CD4-positive, alpha-beta T cell treated with Interleukin-17A for 1 hour (primary cell): ENCODE measurements around the gene RASSF7.

Experiments used
- DNase-seq: peaks from one replicate; pipeline ENCODE4 v3.0.0-alpha.2; 2020

RASSF7 gene

DNA sequence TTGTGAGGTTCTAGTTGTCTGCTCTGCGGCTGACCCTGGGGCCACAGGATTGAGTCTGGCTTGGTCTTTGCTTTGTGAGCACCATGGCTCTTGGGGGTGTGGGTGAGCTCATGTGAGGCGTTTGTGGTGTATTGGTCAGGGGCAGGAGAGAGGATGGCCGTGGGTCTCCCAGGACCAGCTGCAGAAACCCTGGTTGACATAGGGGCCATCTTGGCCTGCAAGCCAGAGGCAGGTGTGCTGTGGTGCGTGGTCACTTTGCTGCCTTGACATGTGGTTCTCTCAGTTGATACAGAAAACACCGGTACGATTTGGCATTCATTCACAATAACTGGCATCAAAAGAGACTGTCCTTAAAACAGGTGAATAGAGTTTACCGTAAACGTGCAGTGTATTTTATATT, 26.8 kb downstream of the RASSF7 start:
- DNase-seq, result no peak

DNA sequence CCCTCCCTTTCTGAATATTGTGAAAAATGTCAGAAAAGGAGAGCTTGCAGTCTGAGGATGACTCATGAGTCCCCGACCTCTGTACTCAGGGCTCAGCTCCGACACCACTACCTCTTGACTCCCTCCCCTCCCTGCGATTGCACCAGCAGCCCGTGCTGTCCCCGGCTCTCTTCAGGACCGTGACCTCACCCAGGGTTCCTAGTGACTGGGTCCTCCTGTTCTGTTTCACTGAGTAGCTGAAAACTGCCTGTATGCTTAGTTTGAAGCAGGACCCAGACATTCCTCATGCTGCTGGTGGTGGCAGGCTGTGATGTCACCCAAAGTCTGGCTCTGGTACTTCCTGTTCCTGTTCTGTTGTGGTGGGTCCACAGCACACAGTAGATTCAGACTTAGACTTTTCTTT, 27.2 kb downstream of the RASSF7 start:
- peak; percentile 76 for DNase-seq

GRCh38 chr11:589798-590197, 29.0 kb downstream of the RASSF7 start:
- no peak for DNase-seq

GRCh38 chr11:590997-591396, 30.2 kb downstream of the RASSF7 start:
- no peak for DNase-seq

DNA sequence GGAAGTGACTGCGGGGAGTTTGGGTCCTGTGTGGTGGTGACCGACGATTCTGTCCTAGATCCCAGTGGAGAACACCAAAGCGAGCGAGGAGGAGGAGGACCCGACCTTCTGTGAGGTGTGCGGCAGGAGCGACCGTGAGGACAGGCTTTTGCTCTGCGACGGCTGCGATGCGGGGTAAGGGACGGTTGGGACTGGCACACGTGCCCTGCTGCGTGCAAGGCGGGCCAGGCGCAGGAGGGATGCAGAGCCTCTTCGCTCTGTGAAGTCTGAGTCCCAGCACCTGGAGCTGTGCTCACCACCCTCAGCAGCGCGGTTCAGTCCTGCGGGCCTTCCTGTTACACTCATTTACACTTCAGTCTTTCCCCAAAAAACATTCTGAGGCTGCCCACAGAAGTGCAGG, 31.7 kb downstream of the RASSF7 start:
- no peak for DNase-seq

DNA sequence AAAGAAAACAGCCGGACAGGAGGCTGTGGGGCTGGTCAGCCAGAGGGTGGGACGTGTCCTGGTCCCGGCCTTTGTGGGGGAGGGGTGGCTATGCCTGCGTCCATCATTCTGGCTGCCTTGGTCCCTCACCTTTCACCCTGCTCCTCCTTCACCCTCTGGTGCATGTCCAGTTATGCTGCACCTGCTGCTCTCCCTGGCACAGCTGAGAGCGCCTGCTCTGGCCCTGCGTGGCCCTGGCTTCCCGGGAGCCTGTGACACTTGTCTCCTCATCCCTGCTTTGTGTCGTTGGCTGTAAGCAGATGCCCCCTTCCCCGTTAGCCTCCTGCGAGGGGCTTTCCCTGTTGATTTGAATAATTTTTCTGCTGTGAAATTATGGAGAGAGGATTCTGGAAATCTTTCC, 32.1 kb downstream of the RASSF7 start:
- DNase-seq, result no peak

DNA sequence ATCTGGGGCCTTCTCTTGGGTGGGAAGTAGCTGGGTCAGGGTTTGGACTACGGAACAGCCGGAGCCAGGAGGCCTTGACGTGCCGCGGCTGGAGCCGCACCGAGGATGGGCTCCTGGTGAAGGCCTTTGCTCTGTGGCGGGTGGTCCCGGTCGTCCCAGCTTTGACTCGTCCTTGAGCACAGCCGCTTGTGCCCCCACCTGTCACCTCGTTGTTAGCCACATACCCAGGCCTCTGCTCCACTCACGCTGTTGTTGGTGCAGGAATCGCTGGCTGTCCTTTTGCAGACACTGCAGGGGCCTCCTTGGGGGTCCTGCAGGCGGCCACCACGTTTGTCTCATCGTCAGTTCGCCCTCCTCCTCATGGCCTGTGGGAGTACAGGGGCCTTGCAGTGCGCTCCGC, 32.6 kb downstream of the RASSF7 start:
- no peak for DNase-seq

DNA sequence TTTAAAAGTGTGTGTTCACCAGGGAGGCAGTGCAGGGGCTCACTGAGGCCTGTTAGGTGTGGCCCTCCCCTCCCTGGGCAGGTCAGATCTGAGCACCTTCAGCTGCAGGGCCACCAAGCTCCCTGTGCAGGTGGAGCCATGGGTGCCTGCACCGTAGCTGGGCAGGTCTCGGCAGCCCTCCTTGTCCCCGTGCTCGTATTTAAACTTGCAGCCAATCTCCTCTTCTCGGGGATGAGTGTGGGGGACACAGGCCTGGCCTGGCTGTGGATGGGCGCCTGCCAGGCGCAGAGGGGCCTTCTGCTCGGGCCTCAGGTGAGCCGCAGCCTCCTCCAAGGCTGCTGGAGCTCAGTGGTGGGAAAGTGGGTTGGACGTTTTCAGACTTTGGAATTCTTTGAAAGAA, 34.6 kb downstream of the RASSF7 start:
- DNase-seq, result no peak

DNA sequence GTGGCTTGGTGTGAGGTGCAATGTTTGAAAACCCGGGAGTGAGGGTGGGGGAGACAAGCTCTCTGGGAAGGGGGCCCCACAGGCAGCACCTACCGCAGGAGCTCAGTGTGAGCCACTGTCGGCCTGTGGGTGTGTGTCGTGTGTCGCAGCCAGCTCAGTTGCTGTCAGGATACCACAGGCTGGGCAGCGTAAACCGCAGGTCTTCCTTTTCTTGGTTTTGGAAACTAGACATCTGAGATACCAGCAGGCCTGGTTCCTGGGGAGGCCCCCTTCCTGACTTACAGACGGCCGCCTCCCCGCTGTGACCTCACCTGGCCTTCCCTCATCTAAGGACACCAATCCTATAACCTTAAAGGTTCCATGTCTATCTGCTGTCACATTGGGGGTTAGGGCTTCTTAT, 35.6 kb downstream of the RASSF7 start:
- DNase-seq, result peak; percentile 5

DNA sequence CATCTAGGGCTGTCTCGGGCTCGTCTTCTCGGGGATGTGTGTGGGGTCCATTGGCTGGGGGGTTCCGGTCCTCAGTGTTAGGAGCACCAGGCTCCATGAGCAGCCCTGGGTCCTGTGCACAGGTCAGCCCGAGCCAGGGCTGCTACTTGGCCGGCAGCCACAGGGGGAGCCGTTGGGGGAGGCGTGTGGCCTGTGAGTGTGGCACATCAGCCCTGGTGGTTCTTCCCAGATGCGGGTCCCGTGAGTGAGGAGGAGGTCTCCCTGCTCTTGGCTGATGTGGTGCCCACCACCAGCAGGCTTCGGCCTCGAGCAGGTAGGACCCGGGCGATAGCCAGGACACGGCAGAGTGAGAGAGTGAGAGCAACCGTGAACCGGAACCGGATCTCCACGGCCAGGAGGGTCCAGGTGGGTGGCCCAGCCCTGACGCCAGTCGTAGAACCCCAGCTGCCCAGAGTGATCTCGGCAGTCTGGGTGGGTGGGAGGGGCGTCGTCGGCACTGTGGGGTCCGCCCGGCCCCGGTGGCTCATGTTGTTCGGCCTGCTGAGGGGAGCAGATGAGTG, 36.5 kb downstream of the RASSF7 start:
- DNase-seq, result no peak

- no peak for DNase-seq
Measured at GRCh38 chr11:598005-598680, 37.4 kb downstream of the RASSF7 start.

DNA sequence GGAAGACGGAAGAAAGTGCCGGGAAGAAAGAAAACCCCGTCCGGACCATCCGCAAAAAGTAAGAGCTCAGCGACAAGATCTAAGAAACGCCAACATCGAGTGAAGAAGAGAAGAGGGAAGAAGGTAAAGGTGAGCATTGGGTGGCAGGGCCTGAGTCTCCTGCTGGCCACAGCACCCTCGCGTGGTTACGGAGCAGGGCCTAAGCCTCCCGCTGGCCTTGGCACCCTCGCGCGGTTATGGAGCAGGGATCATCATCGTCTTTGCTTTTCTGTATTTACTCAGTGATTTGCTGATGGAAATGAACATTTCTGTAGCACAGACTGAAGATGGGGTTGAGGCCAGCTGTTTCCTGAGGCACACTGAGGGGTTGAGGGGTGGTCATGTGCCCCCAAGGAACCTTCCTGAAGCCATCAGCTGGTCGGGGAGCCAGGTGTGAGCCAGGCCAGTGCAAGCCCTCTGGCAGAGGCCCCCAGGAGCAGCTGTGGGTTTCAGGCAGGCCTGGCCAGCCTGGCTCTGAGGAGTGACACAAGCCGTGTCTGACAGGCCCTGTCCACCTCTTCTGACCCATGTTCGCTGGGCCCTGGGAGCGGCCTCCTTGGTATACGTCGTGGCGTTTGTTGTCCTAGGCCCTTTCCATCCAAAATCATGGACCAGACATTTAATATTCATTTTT, 40.9 kb downstream of the RASSF7 start:
- no peak for DNase-seq

GRCh38 chr11:603154-603553, 42.4 kb downstream of the RASSF7 start:
- no peak for DNase-seq

- DNase-seq, result no peak
Measured at GRCh38 chr11:605286-606129, 44.7 kb downstream of the RASSF7 start.

GRCh38 chr11:606245-606644, 45.5 kb downstream of the RASSF7 start:
- DNase-seq, result no peak

DNA sequence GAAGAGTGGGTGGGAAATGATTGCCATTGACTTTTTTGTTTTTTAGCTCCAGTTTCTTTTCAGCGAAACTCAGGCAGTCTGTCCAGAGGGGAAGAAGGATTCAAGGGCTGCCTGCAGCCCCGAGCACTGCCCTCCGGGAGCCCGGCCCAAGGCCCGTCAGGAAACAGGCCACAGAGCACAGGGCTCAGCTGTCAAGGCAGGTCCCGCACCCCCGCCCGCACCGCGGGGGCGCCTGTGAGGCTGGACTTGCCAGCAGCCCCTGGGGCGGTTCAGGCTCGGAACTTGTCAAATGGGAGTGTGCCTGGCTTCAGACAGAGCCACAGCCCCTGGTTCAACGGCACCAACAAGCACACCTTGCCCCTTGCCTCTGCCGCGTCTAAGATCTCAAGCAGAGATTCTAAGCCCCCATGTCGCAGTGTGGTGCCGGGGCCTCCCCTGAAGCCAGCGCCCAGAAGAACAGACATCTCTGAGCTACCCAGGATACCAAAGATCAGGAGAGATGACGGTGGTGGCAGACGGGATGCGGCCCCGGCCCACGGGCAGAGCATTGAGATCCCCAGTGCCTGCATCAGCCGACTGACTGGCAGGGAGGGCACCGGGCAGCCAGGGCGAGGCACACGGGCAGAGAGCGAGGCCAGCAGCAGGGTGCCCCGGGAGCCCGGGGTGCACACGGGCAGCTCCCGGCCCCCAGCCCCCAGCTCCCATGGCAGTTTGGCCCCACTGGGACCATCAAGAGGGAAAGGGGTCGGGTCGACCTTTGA, 46.4 kb downstream of the RASSF7 start:
- no peak for DNase-seq

DNA sequence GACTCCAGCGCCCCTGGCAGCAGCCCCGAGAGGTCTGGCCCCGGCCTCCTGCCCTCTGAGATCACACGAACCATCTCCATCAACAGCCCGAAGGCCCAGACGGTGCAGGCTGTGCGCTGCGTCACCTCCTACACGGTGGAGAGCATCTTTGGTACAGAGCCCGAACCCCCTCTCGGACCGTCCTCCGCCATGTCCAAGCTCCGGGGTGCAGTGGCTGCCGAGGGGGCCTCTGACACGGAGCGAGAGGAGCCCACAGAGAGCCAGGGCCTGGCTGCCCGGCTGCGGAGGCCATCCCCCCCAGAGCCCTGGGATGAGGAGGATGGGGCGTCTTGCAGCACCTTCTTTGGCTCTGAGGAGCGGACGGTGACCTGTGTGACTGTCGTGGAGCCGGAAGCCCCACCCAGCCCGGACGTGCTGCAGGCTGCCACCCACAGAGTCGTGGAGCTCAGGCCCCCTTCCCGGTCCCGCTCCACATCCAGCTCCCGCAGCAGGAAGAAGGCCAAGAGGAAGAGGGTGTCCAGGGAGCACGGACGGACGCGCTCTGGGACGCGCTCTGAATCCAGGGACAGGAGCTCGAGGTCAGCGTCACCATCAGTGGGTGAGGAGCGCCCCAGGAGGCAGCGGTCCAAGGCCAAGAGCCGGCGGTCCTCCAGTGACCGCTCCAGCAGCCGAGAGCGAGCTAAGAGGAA, 47.3 kb downstream of the RASSF7 start:
- no peak for DNase-seq

DNA sequence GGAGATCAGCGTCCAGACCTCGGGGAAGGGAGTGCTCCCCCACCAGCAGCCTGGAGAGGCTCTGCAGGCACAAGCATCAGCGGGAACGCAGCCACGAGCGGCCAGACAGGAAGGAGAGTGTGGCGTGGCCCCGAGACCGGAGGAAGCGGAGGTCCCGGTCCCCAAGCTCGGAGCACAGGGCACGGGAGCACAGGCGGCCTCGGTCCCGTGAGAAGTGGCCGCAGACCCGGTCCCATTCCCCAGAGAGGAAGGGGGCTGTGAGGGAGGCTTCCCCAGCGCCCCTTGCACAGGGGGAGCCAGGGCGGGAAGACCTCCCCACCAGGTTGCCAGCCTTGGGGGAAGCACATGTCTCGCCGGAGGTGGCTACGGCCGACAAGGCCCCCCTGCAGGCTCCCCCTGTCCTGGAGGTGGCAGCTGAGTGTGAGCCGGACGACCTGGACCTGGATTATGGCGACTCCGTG, 48.1 kb downstream of the RASSF7 start:
- no peak for DNase-seq

GRCh38 chr11:609341-609811, 48.6 kb downstream of the RASSF7 start:
- DNase-seq, result no peak

DNA sequence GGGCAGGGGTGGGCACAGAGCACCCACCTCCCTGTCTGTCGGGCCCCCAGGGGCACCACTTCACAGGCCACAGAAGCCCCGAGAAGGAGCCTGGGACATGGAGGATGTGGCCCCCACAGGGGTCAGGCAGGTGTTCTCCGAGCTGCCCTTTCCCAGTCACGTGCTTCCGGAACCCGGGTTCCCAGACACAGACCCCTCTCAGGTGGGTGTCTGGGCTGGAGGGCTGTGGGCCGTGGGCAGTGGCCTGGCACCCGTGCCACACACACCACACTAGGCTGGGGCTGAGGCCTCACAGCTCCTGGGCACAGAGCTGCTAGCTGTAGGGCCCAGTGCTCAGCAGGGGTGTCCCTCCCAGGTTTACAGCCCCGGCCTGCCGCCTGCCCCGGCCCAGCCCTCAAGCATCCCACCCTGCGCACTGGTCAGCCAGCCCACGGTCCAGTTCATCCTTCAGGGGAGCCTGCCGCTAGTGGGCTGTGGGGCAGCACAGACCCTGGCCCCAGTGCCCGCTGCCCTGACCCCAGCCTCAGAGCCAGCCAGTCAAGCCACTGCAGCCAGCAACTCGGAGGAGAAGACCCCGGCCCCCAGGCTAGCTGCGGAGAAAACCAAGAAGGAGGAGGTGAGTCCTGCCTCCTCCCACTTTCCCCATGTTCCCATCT, 49.5 kb downstream of the RASSF7 start:
- no peak for DNase-seq
